ELF-1 (cell line): ENCODE data around the gene CASP7.
"Not testable (repeated sequence)": the region's sequence is repeated elsewhere in the genome, so short reads cannot be mapped to it uniquely, and the experiment has no call there.

Experiments
- DNase-seq: peaks from one replicate; pipeline ENCODE4 v3.0.0-alpha.2; 2016; ENCODE audit warnings: low read depth, low spot score

Gene CASP7

DNA sequence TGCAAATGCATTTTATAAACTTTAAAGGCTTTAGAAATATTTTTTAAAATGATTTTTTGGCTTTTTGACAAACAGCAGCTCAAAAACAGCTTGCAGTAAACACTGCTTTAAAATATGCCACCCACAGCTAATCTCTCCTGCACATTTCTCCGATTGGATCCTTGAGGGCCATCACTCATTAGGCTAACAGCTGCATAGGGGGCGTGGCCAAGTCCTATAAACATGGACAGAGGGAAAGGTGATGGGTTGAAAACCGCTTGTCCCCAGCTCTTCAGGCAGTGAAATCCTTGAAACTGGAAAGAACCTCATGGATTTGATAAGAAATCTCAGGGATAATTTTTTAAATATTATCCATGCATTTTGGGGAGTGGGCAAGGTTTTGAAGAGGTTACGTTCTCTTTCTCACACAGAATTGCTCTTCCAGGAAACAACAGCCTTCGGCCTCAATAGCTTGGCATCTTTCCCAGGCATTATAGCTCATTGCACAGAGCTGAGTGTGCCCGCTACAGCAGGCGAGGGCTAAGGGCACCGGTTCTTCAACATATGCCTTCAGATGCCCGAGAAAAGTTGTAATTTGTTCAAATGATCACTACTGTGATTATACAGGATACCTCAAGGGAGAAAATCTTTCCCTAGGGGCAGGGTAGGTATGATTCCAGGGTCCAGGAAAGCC, 73.4 kb downstream of the CASP7 start:
- DNase-seq, result no peak

DNA sequence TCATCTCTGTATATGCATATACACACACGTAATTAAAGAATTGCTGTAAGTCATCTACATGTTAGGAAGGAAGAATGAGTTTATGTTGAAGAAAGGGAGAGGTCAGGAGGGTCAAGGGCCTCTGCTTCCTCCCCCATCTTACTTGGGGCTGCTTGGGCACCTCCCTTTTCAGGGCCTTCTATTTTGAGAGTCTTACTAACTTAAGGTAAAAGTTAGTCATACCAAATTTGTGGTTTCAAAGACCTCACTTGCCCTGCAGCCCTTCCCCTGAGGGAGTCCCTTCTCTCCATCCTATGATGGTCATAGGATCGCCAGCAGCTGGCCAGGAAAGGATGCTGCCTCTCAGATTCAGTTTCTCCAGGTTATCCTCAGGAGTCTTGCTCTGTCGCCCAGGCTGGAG, 74.4 kb downstream of the CASP7 start:
- DNase-seq, result no peak

DNA sequence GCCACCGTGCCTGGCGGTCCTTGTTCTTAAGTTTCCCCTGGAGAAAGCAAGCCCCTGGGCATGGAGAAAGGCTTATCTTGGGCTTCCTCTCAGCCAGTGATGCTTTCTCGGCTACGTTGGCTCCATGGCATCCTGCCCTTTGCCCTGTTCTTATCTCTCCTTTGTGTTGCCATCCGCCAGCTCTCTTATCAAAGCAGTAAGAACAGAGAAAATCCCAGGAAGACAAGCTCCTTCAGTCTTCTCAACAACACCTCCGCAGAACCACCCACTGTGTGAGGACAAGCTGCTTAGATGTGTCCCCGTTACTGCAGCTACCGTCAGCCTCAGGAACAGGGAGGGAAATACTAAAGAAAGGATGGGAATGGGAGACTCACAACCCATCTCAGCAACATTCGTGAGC, 75.1 kb downstream of the CASP7 start:
- no peak for DNase-seq

DNA sequence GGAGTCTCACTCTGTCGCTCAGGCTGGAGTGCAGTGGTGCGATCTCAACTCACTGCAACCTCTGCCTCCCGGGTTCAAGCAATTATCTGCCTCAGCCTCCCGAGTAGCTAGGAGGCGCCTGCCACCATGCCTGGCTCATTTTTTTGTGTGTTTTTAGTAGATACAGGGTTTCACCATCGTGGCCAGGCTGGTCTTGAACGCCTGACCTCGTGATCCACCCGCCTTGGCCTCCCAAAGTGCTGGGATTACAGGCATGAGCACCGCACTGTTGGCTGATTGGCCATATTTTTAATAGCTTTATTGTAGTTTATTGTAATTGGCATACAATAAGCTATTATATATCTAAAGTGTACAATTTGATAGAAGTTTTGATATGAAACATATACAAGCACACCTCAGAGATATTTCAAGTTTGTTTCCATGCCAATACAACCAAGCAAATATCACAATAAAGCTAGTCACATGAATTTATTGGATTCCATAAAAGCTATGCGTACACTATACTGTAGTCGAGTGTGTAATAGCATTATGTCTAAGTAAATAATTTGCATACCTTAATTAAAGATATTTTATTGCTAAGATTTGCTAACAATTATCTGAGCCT, 77.3 kb downstream of the CASP7 start:
- no peak for DNase-seq

DNA sequence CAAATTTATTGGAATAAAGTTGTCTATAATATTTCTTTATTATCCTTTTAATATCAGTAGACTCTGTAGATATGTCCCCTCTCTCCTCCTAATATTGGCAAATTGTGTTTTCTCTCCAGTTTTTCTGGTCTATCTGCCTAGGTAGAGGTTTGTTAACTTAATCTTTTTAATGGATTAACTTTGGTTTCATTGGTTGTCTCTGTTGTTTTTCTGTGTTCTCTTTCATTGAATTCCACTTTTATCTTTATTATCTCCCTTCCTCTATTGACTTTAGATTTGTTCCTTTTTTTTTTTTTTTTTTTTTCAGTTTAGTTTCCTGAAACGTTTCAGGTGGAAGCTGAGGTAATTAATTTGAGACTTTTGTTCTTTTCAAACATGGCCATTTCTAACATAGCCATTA, 82.4 kb downstream of the CASP7 start:
- no peak for DNase-seq

DNA sequence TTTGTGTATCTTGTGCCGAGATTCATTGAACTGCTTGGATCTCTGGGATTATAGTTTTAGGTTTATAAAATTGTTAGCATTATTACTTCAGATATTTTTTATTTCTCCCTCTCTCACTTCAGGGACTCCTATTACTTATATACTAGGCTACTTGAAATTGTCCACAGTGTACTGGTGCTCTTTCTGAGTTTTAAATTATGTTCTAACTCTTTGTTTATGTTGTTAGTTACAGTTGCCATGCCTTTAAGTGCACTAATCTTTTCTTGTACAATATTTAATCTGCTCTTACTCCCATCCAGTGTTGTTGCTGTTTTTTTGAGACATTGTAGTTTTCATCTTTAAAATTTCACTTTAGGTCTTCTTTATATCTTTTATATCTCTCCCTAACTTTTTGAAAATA, 84.9 kb downstream of the CASP7 start:
- no peak for DNase-seq

- DNase-seq, result no peak
Observed at GRCh38 chr10:113765910-113766309, 86.2 kb downstream of the CASP7 start.

DNA sequence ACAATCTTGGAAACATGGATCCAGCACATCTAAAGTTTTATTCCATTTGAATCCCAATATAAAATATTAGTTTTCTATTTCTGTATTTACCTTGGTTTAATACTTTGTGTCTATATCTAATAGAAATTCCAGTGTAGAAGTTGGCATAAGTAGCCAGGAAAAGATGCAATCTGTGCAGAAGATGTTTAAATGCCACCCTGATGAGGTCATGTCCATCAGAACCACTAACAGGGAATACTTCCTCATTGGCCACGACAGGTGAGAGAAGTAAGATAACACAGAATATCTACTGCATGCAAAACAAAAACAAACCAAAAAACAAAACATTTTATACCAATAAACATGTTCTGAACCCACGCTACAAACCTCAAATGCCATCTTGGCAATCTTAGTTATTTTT, 87.5 kb downstream of the CASP7 start:
- DNase-seq, result no peak

DNA sequence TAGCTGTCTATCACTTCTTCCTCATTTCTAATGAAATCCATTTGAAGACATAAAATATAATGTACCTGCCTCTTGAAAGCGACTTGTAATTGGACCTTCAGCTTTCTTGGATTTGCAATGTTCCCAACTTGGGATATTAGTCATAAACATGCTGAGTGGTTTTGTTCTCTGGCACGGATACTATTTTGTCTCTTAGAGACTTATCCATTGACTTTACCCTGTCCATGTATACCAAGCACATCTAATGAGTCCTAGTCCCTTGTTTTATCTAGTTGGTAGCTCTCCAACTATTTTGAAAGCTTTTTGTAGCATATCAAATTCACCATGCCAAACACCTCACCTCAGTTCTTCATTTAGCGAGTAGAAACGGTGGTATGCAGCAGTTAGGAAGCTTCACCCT, 90.6 kb downstream of the CASP7 start:
- DNase-seq, result no peak

- not testable (repeated sequence) for DNase-seq
Observed at GRCh38 chr10:113771131-113771530, 91.4 kb downstream of the CASP7 start.

- DNase-seq, result no peak
Observed at GRCh38 chr10:113775686-113776294, 96.1 kb downstream of the CASP7 start.

DNA sequence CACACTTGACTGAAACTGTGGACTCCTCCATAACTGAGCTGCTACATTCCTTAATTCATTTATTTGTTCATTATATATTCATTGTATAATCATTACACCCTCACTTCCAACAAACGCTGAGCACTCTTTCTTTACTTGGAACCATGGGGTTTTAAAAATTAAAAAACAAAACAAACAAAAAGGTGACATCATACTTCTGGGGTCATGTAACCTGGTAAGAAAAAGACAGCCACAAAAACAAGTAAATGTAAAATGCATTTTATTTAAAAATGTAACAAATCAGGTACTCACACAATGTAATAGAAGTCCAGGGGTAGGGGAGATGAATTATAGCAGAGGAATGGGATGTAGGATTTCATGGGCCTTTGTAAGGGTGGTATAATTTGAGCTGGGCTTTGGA, 96.8 kb downstream of the CASP7 start:
- no peak for DNase-seq
